Smooth muscle cell (in vitro differentiated cells): ENCODE measurements around the gene CLSTN1. TPM values are rescaled to one million over a fixed set of nuclear protein-coding genes. Genes with fewer than 3 reads are reported as not detected.

Experiments
- DNase-seq: peaks from one replicate; lab custom pipeline; 2025; ENCODE audit not compliant: unreplicated experiment; lab: John Stamatoyannopoulos, UW
- H2AFZ ChIP-seq: fragments of 200-600 bp; sonication (generic); 2 replicates; pipeline ENCODE4 v1.6.0; 2016; ENCODE audit warnings: antibody characterized with exemption, low read depth, mild to moderate bottlenecking
- H3F3A ChIP-seq: fragments of 200-600 bp; sonication (generic); 2 replicates; pipeline ENCODE4 v1.6.0; 2017; ENCODE audit warnings: antibody characterized with exemption, low read depth
- H3K27ac ChIP-seq: fragments of 200-600 bp; sonication (generic); 2 replicates; pipeline ENCODE4 v1.5.1; 2016; ENCODE audit warnings: low read depth, mild to moderate bottlenecking
- H3K27me3 ChIP-seq: fragments of 200-600 bp; sonication (generic); 2 replicates; pipeline ENCODE4 v1.6.1; 2016; ENCODE audit warnings: low read depth, mild to moderate bottlenecking
- H3K36me3 ChIP-seq: fragments of 200-600 bp; sonication (generic); 2 replicates; pipeline ENCODE4 v1.5.1; 2016; ENCODE audit warnings: low read depth
- H3K4me1 ChIP-seq: fragments of 200-600 bp; sonication (generic); 2 replicates; pipeline ENCODE4 v1.5.1; 2016; ENCODE audit warnings: low read depth
- H3K4me2 ChIP-seq: fragments of 200-600 bp; sonication (generic); 2 replicates; pipeline ENCODE4 v1.6.0; 2016; ENCODE audit warnings: mild to moderate bottlenecking
- H3K4me3 ChIP-seq: fragments of 200-600 bp; sonication (generic); 2 replicates; pipeline ENCODE4 v1.5.1; 2016; ENCODE audit warnings: mild to moderate bottlenecking
- H3K79me2 ChIP-seq: fragments of 200-600 bp; sonication (generic); 2 replicates; pipeline ENCODE4 v1.6.0; 2016; ENCODE audit warnings: low read depth, mild to moderate bottlenecking
- H3K9ac ChIP-seq: fragments of 200-600 bp; sonication (generic); 2 replicates; pipeline ENCODE4 v1.6.0; 2016; ENCODE audit warnings: low read depth
- H3K9me3 ChIP-seq: fragments of 200-600 bp; sonication (generic); replicated peaks from 2 replicates; pipeline ENCODE4 v1.5.1; 2016; ENCODE audit warnings: low read depth
- H4K20me1 ChIP-seq: fragments of 200-600 bp; sonication (generic); 2 replicates; pipeline ENCODE4 v1.6.0; 2016; ENCODE audit warnings: low read depth
- WGBS: methylation state at CpG from one replicate; pipeline ENCODE4 v1.1.7; 2016; ENCODE audit warnings: low lambda C conversion rate; 5-methylcytosine and 5-hydroxymethylcytosine counted together
- polyA plus RNA-seq: library from polyadenylated mRNA; unstranded; fragments of >200 nt; fragmentation: Nextera tagmentation; extraction: Ambion mirVana; gene quantifications from 2 replicates; pipeline ENCODE4 v1.2.1, GENCODE V29; 2016
- total RNA-seq: library from RNA; depleted of rRNA; stranded (reverse); fragments of >200 nt; gene quantifications from 2 replicates; pipeline ENCODE4 v1.2.3, GENCODE V29; 2014
- TF ChIP-seq, protein P1 (sequence below): fragments of 200-600 bp; sonication (generic); IDR thresholded peaks from 2 replicates; pipeline ENCODE4 v1.5.1; 2017; ENCODE audit warnings: borderline replicate concordance, mild to moderate bottlenecking, antibody characterized with exemption; ENCODE audit not compliant: insufficient read depth, poor library complexity, severe bottlenecking

Gene CLSTN1
- total and polyA plus RNA-seq, 2 experiments from 2014 or later = 51.3 to 83.5 TPM

DNA sequence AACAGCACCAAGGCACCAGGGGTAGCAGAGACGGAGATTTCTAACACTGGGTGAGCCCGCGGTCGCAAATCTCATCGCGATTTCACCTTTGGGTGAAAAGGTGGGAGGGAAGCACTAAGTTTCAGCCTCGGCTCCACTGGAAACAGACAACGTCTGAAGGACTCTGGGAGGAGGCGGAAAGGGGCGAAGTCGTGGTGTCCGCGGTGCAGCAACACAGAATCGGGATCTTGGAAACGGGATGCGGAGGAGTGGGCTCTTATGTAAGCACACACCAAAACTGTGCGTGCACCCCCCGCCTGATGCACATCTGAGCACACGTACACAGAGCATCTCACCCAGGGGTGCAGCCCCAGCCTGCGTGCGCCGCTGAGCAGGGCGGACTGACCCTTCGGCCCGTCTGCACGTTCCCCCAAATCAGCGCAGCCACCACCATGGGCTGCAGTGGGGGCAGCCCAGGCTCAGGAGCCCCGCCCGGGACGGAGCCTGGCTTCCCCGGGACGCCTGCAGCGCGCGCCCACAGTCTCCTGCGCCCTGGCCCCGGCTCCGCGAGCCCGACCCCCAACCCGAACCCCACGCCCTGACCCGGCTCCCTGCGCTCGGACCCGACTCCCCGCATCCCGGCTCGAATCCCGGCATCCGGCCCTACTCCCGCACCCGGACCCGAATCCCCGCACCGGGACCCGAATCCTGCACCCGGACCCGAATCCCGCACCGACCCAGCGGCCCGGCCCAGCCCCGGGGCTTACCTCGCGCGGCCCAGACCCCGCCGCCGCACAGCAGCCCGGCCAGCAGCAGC lies 670 bp downstream of the CLSTN1 start:
- peak overlapping the region; percentile 87 for H3K4me3 ChIP-seq
- peaks cover 50% of the 10 kb centered on the region for H4K20me1 ChIP-seq
- peak overlapping the region; percentile 50 for H2AFZ ChIP-seq
- peaks cover 35% of the 10 kb centered on the region for H3F3A ChIP-seq
- H3K27me3 ChIP-seq = no peaks in the 10 kb centered on the region
- H3K4me1 ChIP-seq = peaks cover 26% of the 10 kb centered on the region
- WGBS = 1% methylated on average over 61 of the region's 71 CpGs
- peak overlapping the region; percentile 92 for H3K4me2 ChIP-seq
- peaks cover 44% of the 10 kb centered on the region for H3K79me2 ChIP-seq
- TF ChIP-seq, protein P1, sequence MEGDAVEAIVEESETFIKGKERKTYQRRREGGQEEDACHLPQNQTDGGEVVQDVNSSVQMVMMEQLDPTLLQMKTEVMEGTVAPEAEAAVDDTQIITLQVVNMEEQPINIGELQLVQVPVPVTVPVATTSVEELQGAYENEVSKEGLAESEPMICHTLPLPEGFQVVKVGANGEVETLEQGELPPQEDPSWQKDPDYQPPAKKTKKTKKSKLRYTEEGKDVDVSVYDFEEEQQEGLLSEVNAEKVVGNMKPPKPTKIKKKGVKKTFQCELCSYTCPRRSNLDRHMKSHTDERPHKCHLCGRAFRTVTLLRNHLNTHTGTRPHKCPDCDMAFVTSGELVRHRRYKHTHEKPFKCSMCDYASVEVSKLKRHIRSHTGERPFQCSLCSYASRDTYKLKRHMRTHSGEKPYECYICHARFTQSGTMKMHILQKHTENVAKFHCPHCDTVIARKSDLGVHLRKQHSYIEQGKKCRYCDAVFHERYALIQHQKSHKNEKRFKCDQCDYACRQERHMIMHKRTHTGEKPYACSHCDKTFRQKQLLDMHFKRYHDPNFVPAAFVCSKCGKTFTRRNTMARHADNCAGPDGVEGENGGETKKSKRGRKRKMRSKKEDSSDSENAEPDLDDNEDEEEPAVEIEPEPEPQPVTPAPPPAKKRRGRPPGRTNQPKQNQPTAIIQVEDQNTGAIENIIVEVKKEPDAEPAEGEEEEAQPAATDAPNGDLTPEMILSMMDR = no peak
- H3K36me3 ChIP-seq = no peaks in the 10 kb centered on the region
- DNase-seq = no peak
- H3K9me3 ChIP-seq = no peaks in the 10 kb centered on the region
- H3K27ac ChIP-seq = no peak overlapping the region
- peak overlapping the region; percentile 2 for H3K9ac ChIP-seq

DNA sequence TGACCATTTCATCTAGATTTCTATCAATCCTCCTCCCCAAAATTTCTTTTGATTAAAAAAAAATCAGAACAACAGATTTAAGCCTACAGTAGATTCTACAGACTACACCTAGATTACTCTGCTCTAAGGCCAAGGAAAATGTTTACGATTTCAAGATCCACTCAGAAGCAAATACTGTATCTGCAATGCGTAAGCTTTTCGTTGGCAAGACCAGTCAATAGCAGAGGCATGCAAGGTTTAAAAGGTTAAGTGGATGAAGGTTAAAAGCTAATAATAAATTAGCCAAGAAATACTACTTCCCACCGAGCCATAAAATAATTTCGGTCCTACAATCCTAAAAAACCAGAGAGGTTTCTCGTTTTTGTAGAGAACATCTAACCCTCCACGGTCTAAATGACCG lies 1.3 kb downstream of the CLSTN1 start:
- peaks cover 35% of the 10 kb centered on the region for H3F3A ChIP-seq
- H3K4me1 ChIP-seq = peaks cover 27% of the 10 kb centered on the region
- no peak overlapping the region for H3K27ac ChIP-seq
- H3K79me2 ChIP-seq = peaks cover 50% of the 10 kb centered on the region
- TF ChIP-seq, protein P1 = no peak
- H3K4me2 ChIP-seq = peak overlapping the region; percentile 92
- peaks cover 56% of the 10 kb centered on the region for H4K20me1 ChIP-seq
- WGBS = 5% methylated on average over 8 of the region's 8 CpGs
- H3K9me3 ChIP-seq = no peaks in the 10 kb centered on the region
- peak overlapping the region; percentile 50 for H2AFZ ChIP-seq
- peak overlapping the region; percentile 2 for H3K9ac ChIP-seq
- DNase-seq = no peak
- no peaks in the 10 kb centered on the region for H3K36me3 ChIP-seq
- H3K27me3 ChIP-seq = no peaks in the 10 kb centered on the region
- peak overlapping the region; percentile 87 for H3K4me3 ChIP-seq

DNA sequence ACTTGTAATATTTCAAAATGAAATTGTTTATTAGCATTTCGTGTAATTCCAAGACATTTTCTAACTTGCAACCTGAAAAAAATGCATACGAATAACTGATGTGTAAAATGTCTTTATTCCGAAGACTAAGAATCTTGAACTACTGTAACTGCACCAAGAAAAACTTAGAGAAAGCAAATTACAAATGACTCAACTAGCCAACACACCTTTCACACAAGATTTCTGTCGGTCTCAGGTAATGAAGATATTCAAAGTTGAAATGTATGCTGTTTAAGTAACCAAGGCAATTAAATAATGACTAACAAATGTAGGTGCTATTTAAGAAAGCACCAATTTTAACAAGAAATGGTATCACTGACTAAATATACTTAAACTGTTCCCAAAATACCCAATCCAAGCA lies 2.1 kb downstream of the CLSTN1 start:
- peaks cover 64% of the 10 kb centered on the region for H4K20me1 ChIP-seq
- WGBS = 88% methylated on average over 4 of the region's 4 CpGs
- H2AFZ ChIP-seq = no peak overlapping the region
- no peak overlapping the region for H3K27ac ChIP-seq
- H3K27me3 ChIP-seq = no peaks in the 10 kb centered on the region
- peaks cover 30% of the 10 kb centered on the region for H3K4me1 ChIP-seq
- no peaks in the 10 kb centered on the region for H3K36me3 ChIP-seq
- peaks cover 58% of the 10 kb centered on the region for H3K79me2 ChIP-seq
- peak overlapping the region; percentile 92 for H3K4me2 ChIP-seq
- peaks cover 35% of the 10 kb centered on the region for H3F3A ChIP-seq
- H3K4me3 ChIP-seq = peak overlapping the region; percentile 87
- no peak overlapping the region for H3K9ac ChIP-seq
- TF ChIP-seq, protein P1 = no peak
- no peaks in the 10 kb centered on the region for H3K9me3 ChIP-seq
- DNase-seq = no peak
